Cortex of kidney (tissue), 1 donor: ENCODE measurements around the gene WNT1.

Experiments
- DNase-seq: peaks from one replicate; lab custom pipeline; 2025; lab: John Stamatoyannopoulos, UW

Gene WNT1

DNA sequence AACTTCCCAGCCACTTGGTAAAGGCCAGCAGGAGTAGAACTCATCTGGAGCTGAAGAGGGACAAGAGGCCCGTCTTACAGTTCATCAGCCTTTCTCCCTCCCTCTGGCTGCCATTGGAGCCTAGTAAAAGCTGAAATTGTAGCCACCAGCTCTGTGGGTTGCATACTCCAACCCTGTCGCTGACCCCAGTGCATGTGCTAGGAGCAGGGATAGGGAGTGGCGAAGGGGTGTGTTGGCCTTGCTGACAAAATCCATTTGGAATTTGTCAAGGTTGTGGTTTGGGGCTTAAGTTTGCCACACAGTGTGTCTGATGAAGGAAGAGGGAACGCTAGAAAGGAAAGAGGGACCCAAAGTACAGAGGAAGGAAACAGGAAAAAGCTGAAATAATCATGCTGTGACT lies 16.8 kb upstream of the WNT1 start:
- no peak for DNase-seq

DNA sequence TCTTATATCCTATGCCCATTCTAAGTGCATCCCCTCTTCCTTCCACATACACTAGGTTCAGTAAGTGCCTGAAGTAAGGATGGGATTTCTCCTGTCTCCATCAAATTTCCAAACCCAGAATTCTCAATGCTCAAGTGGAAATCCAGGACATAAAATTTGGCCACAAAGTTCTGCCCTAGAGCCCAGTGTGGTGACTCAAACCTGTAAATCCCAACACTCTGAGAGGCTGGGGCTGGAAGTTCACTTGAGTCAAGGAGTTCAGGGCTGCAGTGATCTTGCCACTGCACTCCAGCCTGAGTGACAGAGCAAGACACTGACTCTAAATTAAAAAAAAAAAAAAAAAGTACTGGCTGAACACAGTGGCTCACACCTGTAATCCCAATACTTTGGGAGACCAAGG lies 16.3 kb upstream of the WNT1 start:
- DNase-seq, result no peak

DNA sequence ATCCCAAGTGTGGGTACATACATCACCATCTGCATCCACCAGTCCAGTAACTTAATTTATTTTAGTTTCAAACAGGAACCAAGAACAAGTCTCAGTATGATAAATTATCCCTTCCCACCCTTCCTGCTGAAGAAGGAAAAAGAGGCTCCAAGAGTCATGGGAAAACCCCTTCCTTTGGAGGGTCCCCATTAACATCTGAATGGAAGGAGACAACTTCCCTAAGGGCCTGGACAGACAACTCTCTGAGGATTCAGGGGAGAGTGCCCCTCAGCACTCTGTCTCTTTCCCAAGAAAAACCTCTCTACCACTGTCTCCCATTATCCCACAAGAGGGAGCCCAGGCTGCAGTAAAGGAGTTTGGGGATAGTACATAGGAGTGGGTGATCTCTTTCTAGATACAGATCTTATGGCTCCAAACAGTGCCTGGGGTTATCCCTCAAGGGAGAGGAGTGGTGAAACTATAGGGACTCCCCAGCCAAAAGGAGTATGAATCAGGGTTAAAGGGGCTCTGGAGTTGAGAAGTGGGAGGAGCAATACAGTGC lies 12.8 kb upstream of the WNT1 start:
- no peak for DNase-seq

DNA sequence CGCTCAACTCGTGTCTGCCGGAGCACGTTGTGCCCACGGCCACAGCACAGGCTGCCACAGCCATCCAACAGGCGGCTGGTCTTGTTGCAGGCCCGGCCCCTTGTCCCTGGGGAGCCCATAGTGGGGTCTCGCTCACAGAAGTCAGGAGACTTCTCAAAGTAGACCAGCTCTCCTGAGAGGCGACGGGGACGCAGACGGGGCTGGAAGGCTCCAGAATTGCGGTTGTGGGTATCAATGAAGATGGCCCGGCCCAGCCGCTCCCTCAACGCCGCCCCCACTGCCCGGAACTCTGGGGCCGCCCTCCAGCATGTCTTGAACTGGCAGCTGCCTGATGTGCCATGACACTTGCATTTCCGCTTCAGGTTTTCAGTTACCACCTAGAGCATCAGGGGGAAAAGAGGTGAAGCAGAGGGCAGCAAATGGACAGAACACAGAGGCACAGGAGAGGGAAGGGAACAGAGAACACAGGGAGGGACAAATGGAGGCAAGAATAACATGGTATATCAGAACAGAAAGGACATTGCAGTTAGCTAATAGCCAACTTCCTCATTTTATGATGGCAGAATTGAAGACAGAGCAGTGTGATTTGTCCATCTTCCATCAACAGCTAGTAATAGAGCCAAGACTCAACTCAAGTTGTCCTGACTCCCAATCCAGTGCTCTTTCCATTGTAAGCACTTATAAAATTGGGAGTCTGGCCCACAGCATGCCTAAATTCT lies 11.8 kb upstream of the WNT1 start:
- no peak for DNase-seq

DNA sequence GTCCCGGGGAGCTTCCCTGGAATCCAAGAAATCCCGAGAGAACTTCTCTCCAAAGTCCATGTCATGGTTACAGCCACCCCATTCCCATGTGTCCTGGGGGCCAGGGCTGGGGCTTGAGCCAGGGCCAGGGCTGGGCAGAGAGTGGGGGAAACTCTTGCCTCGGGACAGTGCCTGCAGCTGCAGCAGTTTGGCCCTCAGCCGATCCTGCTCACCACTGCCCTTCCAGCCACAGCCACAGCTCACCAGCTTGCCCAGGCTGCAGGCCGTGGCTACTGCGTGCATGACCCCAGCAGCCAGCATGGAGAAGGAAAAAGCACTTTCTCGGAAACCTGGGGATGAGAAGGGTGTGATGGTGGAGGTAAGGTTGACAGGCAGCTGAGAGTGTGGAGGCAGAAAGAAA lies 10.1 kb upstream of the WNT1 start:
- no peak for DNase-seq

DNA sequence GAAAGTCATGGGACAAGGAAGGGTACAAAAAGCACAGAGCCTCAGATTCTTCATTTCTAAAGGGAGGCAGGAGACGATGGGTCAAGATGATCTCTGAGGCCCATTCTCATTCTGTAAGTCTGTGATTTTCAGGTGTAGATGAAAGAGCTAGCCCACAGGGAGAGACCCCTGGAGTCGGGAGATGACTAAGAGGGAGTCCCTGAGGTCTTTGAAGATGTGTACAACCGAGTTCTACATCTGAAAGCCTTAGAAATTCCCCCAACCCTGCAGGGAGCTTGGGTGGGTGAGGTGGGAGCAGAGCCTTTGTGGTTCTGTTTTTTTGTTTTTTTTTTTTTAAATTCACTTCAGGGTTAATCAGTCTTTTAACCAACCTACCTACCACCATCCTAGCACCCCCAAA lies 9.7 kb upstream of the WNT1 start:
- no peak for DNase-seq

DNA sequence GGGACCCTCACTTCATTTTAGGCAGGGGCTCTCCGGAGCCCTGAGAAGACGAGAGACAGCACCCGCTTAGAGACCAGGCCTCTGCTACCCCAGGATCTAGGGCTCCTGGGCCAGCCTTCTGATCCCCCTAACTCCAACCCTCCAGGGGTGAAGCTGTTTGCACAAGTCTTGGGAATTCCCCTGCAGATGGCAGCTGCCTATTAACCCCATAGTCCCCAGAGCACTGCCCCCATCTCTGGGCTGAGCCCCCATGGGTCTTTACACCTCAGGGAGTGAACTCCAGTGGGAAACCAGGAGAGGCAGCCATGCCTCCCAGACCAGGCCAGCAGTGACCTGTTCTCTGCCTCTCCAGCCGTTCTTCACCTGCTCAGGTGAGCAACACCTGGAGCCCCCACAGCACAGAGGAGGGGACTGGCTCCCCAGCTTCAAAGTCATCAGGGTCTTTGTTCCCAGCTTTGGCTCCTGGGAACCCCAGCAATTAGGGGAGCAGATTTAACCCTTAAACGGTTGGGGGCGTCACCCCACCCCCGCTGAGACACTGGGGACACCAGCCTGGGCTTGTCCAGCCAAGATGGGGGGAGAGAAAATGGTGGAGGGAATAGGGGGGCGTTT lies 8.9 kb upstream of the WNT1 start:
- no peak for DNase-seq

DNA sequence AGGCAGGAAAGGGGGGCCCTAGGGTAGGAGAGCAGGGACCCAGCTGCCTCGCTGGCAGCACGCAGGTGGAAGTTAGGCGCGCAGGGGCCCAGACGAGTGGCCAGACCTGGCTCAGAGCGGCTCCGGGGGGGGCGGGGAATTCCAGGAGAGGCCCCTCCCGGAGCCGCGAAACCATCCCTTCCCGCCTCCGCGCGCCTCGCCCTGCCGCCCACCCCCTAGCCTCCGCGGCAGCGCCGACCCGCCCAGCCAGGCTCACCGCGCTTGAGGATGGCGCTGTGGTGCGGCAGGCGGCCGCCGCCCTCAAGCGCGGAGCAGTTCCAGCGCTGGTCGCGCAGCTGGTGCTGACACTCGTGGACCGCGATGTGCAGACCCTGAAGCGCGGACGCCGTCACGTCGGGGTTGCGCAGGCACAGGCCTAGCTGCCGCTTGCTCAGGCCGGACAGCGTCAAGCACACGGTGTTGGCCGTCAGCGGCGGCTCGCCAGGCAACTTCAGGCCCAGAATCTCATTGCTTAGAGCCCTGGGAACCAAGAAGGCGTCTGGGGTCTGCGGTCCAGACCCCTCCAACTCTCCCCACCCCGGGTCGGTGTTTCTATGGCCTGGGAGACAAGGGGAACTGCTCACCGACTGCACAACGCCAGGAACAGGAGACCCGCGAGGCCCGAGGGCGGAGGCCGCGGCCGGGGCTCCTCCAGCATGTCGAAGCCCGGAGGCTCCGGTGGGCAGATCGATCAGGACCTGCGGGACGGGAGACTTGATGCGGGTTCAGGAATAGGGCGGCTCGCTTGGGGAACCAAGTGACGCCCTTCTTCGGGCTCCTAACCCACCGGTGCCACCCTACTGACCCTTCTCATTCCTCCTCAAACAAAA lies 8.1 kb upstream of the WNT1 start:
- no peak for DNase-seq

DNA sequence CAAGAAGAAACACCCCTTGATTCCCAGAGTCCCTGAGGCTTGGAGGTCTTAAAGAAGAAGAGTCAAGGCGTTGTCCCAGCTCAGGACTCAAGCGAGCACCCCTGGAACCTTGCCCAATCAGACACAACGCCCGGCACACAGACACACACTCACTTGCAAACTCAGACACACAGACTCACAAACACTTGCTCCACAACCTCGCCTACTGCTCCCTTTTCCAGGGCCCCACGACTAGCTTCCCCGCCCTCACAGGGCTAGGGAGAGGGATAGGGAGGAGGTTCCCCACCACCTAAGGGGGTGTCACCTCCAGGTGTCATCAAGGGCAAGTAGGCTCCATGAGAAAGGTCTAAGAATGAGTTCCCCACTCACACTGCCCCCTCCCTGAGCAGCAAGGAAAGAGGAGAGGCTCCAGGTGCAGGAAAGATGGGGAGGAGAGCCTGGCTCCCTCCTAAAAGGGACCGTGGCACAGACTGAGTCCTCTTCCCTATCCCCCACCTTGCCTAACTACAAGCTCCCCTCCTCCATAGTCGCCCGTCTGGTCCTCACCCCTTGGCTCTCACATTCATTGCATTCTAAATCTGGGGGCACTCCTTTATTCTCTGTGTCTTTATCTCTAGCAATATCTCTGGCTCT lies 7.3 kb upstream of the WNT1 start:
- DNase-seq, result no peak

DNA sequence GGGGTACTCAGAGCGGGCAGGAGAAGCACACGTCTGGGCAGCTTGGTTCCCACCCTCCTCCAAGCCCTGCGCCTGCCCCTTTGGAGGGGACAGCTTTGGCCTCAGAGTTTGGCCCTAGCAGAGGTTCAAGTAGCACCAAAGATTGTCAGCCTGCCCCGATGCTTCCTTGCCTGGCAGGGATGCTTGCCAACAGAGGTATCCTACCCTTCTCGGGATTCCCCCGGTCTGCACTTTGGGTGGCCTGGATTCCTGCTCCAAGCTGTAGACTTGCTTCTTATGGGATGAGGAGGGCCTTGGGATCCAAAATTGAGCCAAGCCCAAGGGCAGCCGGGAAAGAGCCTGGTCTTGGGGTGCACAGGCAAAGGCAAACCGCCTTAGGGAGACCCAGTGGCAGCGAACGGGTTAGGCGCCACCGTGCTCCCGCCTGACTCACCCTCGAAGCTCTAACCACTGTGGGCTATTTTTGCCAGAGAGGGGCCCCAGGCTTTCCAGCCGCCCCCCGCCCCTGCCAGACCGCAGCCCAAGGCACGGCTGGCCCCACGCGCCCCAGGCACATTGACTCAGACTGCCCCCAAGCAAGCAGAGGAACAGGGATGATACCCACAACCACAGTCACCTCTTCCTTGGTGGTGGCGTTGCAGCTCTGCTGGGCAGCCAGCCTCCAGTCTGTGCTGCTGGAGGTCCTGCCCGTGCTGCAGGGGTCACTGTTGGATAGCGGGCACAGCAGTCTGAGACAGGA lies 5.7 kb upstream of the WNT1 start:
- DNase-seq, result no peak

DNA sequence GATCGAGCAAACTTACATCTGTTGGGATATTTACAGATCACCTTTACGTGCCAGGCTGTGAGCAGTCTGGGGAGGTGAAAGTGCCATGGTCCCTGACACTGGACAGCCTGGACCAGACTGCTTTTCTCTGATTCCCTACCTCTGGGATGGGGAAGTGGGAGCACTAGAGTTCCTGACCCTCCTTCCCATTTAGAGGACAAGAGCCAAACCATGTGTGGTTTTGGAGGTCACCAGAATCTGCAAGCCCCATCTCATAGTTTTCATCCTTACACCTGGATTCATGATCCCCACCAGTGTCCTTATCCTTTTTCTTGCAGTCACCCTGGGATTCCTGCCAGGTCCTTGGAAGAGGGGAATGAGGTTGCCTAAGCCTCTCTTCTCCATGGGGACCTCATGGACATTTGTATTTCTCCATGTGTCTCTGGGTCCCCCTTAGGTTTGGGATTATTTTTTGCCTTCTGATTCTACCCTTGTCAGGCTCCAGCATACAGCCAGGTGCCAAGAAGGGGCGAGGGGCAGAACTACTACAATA lies 5.1 kb upstream of the WNT1 start:
- no peak for DNase-seq

DNA sequence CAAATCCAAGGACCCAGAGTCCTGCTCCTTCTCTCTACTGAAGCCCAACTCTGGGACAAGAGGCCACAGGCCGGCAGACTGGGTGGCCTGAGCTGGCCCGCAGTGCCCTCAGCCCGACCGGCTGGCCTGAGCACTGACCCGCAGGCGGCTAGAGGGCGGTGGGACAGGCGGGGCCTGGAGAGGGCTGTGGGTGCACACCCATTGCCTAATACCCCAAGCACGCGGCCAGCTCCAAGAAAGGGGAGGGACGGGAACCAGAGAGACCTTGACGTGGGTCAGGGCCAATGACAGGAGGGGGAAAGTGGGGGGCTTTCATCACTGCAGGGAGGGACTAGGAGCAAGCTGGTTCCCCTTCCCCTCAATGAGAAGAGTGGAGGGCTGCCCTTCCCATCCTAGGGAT lies 4.6 kb upstream of the WNT1 start:
- no peak for DNase-seq

DNA sequence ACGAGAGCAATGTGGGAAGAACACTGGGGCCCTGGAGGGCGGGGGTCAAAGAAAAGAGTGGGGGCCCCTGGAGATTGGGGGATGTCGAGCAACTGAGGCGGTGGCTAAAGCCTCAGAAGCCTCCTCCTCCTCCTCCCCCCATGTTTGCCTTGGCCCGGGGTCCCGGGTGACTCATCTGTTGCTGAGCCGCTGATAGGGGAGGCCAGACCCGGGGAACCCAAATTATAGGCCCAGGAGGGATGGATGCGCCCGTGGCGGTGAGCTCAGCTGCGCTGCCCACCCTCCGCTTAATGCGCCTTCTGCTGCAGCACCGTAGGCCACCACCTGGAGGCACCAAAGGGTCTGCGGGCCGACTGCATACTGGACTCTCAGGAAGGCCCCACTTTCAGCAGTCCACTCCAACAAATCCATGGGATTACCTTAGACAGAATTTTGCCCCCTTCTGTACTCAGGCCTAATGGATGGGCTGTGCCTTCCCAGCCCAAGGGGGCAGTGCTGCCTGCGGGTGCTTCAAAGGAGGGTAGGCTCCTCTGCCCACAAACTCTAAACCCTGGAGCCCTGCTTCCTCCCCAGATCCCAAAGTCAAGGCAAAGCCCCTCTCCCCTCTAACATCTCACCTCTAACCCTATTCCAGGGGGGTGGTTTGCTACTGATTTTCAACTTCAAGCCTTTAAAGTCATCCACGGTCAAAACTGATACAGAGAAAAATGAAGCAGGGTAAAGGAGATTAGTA lies 4.0 kb upstream of the WNT1 start:
- no peak for DNase-seq

DNA sequence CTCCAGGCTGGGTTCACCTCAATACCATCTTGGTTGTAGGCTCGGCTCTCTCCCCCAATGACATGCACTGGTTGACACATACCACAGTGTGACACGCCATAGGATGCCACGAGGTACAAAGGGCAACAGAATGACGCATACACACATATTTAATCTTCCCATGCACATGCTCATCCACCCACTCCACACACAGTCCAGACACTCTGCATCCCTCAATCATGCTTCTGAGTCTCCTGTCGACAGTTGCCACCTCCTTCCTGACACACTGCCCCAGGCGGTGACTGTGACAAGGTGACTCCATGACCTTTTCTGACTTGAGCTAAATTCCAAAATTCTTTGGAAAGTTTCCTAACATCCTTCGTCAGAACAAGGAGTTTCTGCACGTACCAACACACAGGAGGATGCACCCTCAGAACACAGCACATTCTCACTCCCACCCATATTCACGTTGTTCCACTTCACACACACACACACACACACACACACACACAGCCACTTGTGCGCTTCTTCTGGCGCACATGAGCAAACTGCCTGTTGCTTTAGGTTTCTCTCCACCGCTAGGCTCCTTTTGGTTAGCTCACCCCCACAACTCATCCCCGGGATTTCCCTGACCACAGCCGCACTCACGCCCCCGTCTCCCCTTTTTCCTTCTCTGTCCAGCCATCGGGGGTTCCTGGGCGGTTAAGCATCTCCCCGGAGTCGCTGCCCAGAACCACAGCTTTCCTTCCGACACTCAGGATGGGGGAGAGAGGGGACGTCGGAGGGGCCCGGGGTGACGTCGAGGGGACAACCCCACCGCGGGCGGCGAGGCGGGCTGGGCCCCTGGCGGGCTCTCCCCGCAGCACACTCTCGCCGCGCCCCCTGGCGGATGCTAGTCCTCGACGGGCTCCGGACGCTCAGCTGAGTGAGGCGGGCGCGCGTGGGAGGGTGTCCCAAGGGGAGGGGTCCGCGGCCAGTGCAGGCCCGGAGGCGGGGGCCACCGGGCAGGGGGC lies 536 bp upstream of the WNT1 start:
- no peak for DNase-seq

DNA sequence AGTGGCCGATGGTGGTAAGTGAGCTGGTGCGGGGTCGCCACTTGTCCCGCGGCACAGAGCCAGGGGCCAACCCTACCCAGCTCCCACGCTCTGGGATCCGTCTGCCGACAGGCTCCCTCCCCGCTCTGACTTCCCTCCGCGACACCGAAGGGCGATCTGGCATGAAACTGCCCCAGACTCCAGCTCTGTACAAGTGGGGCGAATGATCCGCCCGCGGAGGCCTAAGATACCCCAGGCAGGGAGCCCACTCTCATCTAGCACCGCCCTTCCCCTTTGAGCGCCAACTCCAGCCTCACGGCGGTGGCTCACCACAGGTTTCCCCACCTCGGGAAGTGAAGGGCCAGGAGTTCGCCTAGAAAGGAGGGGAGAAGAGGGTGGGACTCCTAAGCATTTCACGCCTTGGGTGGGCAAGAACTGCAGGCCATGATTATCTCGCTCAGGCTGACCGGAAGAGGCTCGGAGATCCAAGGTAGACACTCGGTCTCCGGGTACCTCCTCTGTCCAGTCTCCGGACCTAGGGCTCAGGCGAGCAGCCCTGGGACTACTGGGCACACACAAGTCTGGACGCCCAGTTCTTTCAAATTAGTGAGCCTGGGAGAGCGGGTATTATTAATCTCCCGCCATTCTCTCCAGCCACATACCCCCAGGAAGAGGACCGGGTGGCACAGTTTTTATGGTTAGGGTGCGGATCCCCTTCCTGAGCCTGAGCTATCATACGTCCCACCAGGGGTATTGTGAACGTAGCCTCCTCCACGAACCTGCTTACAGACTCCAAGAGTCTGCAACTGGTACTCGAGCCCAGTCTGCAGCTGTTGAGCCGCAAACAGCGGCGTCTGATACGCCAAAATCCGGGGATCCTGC lies 849 bp downstream of the WNT1 start:
- no peak for DNase-seq

DNA sequence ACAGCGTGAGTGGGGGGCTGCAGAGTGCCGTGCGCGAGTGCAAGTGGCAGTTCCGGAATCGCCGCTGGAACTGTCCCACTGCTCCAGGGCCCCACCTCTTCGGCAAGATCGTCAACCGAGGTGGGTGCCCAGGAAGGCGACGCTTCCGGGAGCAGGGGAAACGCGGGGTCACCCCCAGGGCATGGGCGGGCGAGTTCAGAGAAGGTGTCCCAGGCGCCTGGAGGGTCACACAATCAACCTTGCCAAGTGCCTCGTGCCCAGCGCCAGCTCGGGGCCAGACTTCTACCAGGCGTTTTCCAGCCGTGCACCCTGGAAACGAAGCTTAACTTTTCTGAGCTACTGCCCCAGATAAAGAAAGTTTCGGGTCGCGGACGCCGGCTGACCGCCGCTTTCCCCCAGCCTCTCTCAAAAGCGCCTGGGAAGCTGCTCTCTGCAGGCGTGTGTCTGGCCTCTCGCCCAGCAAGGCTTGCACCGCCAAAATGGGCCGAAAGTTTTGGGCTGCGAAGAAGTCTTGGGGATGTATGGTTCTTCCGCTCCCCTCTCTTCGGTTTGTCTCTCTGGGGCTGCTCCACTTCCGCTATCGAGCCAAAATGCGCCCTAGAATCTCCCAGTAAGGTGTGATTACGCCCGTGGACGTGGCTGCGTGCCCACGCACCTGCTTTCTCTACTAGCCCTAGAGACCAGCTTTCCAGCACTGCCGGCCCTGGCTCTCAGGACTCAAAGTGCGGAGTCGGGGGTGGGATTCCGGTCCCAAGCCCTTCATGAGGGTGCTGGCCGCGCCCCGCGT lies 1.7 kb downstream of the WNT1 start:
- DNase-seq, result no peak

DNA sequence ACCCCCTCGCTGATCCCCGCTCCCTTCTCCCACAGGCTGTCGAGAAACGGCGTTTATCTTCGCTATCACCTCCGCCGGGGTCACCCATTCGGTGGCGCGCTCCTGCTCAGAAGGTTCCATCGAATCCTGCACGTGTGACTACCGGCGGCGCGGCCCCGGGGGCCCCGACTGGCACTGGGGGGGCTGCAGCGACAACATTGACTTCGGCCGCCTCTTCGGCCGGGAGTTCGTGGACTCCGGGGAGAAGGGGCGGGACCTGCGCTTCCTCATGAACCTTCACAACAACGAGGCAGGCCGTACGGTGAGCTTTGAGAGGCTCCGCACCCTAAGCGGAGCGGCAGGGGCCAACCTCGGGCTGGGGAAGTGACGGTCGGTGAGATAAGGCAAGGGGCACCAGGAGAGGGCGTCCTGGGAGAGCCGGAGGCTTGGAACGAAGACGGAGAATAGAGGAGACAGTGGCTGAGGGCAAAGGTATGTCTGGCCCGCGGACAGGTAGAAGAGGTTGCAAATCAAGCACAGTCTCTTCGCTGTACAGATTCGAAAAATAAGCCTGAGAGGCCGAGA lies 2.3 kb downstream of the WNT1 start:
- DNase-seq, result no peak
